ES-I3 (cell line): ENCODE data around the gene MPND.

Experiments
- H3K36me3 ChIP-seq: 2 replicates; pipeline ENCODE4 v1.6.1; 2013; ENCODE audit warnings: mild to moderate bottlenecking, low read length, control low read depth, moderate library complexity; ENCODE audit not compliant: insufficient read depth
- H3K4me1 ChIP-seq: 2 replicates; pipeline ENCODE4 v1.6.1; 2013; ENCODE audit warnings: mild to moderate bottlenecking, control low read depth, low read length; ENCODE audit not compliant: insufficient read depth
- H3K9ac ChIP-seq: 2 replicates; pipeline ENCODE4 v1.6.1; 2013; ENCODE audit warnings: low read depth, mild to moderate bottlenecking, low read length, moderate library complexity
- H3K9me3 ChIP-seq: 2 replicates; pipeline ENCODE4 v1.6.1; 2013; ENCODE audit warnings: mild to moderate bottlenecking, low read length, moderate library complexity; ENCODE audit not compliant: control insufficient read depth, insufficient read depth

Gene MPND

DNA sequence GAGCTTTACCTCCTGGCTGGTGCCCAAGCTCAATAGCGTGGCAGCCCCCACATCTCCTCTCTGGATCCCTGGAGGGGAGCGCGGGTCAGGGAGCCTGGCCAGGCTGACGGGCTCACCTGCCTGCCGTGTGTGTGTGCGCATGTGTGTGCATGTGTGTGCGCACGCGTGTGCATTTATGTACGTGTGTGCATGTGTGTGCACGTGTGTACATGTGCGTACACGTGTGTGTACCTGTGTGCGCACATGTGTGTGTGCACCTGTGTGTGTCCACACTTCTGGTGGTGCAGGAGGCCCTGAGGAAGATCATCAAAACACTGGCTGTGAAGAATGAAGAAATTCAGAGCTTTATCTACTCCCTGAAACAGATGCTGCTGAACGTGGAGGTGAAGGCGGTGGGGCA is 37.7 kb upstream of the MPND start:
- Histone ChIP-seq H3K36me3 (no peaks in the 10 kb centered on the region; the same call in 1 of the 2 replicates), H3K9me3 (no peaks in the 10 kb centered on the region), H3K9ac (no peak overlapping the region), H3K4me1 (peaks cover 8% of the 10 kb centered on the region; the same call in 1 of the 2 replicates)

DNA sequence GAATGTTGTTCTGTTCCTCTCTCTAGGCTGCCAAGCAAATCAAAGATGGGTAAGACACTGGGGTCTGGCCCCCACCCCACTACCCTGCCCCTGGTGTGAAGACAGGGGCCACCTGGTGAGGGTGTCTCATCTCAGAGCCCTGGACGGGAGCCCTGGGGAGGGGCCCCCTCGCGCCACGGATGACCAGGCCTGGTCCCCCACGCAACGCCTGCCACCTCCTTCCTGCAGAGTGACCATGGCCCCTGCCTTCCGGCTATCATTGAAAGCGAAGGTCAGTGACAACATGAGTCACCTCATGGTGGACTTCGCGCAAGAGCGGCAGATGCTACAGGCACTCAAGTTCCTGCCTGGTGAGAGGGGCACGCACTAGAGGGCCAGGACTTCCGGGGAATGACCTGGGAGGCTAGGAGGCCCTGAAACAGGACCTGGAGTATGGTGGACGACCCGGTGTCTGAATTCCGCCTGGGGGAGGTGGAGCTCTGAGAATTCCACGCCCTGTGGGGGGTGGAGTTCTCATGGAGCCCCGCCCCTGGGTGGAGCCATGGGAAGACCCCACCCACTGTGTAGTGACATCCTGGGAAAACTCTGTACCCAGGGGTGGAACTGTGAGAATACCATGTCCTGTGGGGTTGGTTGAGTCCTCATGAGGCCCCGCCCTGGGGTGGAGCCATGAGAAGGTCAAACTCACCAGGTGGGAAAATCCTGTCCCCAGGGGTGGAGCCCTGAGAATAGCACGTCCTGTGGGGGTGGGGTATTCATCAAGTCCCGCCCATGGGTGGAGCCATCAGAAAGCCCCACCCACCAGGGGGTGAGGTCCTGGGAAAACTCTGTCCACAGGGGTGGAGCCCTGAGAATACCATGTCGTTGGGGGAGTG is 32.9 kb upstream of the MPND start:
- Histone ChIP-seq H3K36me3 (no peaks in the 10 kb centered on the region; the same call in 1 of the 2 replicates), H3K4me1 (no peaks in the 10 kb centered on the region), H3K9ac (no peak overlapping the region), H3K9me3 (no peaks in the 10 kb centered on the region)

DNA sequence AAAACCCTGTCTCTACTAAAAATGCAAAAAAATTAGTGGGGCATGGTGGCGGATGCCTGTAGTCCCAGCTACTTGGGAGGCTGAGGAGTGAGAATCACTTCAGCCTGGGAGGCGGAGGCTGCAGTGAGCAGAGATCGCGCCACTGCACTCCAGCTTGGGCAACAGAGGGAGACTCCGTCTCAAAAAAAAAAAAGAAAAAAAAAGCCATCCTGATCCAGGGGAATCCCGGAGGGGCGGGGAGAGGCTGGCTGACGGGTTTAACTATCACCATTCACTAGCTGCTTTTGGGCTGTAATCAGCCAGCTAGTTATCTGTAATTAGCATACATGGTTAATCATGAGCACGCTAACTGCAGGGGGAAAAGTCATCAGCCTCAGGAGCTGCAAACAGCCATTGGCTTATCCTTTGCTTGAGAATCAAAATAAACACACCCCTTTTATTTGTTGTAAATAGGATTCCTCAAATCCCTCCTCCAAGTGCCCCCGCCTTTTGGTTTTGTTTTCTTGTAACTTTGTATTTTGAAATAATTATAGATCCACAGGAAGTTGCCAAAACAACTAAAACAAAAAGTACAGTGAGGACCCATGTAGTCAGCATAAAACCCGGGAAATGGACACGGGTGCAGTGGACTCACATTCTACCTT is 29.4 kb upstream of the MPND start:
- Histone ChIP-seq H3K9me3 (no peaks in the 10 kb centered on the region), H3K9ac (no peak overlapping the region), H3K4me1 (no peaks in the 10 kb centered on the region), H3K36me3 (no peaks in the 10 kb centered on the region)

DNA sequence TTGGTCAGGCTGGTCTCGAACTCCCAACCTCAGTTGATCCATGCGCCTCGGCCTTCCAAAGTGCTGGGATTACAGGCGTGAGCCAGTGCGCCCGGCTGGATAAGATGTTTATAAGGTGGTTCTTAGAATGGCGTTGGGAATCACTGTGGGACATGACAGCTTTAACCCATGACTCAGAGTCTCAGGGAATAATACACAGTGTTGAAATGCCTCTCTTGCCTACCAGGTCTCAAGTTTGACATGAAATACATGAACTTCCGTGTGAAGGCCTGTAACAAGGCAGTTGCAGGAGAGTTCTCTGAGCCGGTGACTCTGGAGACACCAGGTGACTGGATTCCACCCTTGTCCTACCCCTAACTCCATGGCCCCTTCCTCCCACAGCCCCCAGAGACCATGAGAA is 26.4 kb upstream of the MPND start:
- H3K9me3 ChIP-seq, result no peaks in the 10 kb centered on the region
- H3K36me3 ChIP-seq, result no peaks in the 10 kb centered on the region; the same call in 1 of the 2 replicates
- H3K4me1 ChIP-seq, result no peaks in the 10 kb centered on the region
- H3K9ac ChIP-seq, result no peak overlapping the region

DNA sequence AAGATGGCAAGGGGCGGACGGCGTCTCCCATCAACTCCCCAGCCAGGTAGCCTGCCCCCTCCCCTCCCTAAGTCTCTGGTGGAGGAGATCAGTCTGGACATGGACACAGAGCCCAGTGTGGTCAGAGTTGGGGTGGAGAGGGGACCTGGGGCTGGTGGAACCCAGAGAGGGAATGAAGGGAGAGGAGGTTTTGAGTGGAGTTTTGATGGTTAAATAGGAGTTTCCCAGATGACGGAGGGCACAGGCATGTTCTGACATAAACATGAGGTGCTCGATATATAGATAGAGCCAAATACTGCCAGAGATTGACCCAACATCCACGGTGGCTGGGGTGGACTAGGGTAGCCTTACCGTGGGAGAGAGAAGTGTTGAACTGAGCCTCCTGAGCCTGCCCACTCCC is 24.9 kb upstream of the MPND start:
- H3K9ac ChIP-seq, result no peak overlapping the region
- no peaks in the 10 kb centered on the region for H3K9me3 ChIP-seq
- H3K4me1 ChIP-seq, result no peaks in the 10 kb centered on the region
- no peaks in the 10 kb centered on the region; the same call in 1 of the 2 replicates for H3K36me3 ChIP-seq

DNA sequence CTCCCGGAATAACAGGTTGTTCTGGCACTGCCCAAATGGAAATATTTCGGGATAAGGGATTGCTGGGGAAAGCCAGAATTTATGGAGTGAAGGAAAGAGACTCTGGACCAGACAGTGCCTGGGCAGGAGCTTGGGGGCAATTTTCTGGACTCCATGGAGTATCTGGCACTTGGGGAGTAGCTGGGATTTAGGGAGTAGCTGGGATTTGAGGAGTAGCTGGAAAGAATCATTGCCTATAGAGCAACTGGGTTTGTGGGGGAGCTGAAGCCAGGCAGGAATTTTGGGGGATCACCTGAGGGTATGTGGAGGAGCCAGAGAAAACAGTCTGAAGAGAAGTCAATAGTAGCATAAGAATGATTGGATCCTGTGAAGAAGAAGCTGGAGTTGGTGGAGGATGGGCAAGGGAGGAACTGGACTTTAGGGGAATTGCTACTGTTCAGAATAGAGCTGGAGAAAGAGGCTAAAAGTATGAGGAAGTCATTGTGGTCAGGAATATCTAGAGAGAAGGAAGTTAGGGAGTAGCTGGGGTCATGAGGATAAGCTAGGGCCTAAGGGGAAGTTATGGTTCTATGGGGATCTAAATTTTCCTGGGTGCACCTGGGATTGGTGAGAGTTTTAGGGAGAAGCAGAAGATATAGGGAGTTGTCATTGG is 24.2 kb upstream of the MPND start:
- no peaks in the 10 kb centered on the region; the same call in 1 of the 2 replicates for H3K36me3 ChIP-seq
- no peaks in the 10 kb centered on the region for H3K9me3 ChIP-seq
- H3K4me1 ChIP-seq, result no peaks in the 10 kb centered on the region

DNA sequence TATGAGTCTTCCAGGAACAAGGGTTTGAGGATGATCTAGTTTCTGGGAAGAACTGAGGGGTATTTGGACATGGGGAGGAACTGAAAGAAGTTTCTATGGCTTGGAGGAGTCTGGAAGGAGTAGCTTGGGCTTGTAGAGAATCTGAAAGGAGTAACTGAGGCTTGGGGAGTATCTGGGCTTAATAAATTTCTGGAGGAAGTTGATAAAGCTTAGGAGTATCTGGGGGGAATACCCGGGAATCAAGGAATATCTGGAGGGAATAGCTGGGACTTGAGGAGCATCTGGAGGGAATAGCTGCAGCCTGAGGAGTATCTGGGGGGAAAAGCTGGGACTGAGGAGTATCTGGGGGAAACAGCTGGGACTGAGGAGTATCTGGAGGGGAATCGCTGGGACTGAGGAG is 22.9 kb upstream of the MPND start:
- no peaks in the 10 kb centered on the region for H3K4me1 ChIP-seq
- H3K9ac ChIP-seq, result no peak overlapping the region
- no peaks in the 10 kb centered on the region for H3K9me3 ChIP-seq
- H3K36me3 ChIP-seq, result no peaks in the 10 kb centered on the region; the same call in 1 of the 2 replicates

More for the DNA sequence above, 24.2 kb upstream of the MPND start:
- H3K9ac ChIP-seq, result no peak overlapping the region

DNA sequence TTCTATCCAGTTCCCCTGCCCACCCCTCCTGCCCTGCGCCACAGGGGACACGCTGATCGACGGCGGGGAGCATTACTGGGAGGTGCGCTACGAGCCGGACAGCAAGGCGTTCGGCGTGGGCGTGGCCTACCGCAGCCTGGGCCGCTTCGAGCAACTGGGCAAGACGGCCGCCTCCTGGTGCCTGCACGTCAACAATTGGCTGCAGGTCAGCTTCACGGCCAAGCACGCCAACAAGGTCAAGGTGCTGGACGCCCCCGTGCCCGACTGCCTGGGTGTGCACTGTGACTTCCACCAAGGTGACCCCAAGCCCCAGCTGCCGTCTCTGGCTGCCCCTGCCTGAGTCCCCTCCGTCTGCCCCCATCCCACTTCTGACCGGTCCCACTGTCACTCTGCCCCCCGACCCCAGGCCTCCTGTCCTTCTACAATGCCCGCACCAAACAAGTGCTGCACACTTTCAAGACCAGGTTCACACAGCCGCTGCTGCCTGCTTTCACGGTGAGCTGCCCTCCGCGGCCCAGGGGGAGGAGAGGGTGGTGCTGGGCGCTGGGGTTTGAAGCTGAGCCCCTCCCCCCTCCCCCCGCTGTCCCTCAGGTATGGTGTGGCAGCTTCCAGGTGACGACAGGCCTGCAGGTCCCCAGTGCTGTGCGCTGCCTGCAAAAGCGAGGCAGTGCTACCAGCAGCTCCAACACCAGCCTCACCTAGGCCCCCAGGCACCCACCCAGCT is 20.3 kb upstream of the MPND start:
- Histone ChIP-seq H3K4me1 (no peaks in the 10 kb centered on the region; the same call in 1 of the 2 replicates), H3K36me3 (no peaks in the 10 kb centered on the region; the same call in 1 of the 2 replicates), H3K9me3 (no peaks in the 10 kb centered on the region), H3K9ac (no peak overlapping the region)

DNA sequence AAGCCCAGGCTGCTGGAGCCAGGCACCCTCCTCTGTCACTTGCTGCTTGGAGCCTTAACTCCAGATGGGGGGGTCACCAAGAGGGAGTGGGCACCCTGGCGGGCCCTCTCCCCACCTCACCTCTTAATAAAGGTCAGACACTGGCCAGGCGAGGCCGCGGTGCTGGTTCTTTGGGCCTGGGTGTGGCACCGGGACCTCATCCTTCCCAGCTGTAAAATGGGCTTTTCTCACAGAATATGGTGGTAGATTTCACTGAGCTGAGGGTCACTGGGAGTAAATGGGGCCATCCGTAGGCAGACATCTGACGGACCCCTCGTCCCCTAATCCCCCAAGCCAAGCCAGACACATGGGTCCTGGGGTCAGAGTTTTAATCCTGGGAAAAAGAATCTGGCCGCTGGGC is 19.7 kb upstream of the MPND start:
- no peaks in the 10 kb centered on the region for H3K9me3 ChIP-seq
- H3K9ac ChIP-seq, result no peak overlapping the region
- H3K4me1 ChIP-seq, result no peaks in the 10 kb centered on the region; the same call in 1 of the 2 replicates
- H3K36me3 ChIP-seq, result no peaks in the 10 kb centered on the region; the same call in 1 of the 2 replicates

DNA sequence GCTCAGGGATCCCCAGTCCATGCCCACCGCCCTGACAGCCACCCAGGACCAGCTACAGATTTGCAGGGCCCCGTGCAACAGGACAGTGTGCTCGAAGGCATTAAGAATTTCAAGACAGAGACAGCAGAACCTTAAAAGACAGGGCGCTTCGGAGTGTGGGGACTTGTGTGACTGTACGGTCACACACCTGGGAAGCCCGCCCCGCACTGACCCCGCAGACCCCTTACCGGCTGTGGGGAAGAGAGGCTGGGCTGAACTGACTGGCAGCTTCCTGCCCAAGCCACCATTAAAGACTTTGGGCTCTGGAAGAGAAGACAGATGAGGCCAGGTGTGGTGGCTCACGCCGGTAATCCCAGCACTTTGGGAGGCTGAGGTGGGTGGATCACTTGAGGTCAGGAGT is 19.1 kb upstream of the MPND start:
- no peaks in the 10 kb centered on the region; the same call in 1 of the 2 replicates for H3K4me1 ChIP-seq
- H3K9me3 ChIP-seq, result no peaks in the 10 kb centered on the region
- H3K9ac ChIP-seq, result no peak overlapping the region
- H3K36me3 ChIP-seq, result no peaks in the 10 kb centered on the region; the same call in 1 of the 2 replicates

DNA sequence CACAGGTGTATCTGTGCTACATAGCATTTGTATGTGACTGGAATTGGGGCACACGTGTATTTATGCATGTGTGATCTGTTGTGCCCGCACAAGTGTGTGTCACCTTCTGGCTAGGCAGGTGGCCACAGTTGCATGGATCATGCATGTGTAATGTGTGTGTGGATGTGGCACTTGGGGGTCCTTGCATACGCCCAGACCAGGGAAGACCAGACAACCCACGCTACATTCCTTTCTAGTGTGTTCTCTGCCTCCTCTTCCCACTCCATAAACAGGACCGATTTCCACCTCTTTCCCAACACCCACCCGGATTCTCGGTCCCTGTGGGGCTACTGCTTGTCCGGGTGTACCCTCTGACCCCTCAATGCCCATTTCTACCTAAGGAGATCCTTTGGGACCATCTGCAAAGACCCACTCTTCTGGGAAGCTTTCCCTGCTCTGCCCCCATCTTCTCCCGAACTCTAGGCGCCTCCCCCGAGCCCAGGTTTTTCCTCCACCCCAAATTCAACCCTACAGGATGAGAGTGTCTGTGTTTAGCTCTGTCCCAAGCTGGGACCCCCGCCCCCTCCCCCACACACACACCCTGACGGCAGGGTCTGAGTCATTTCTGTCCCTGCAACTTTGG is 17.0 kb upstream of the MPND start:
- H3K36me3 ChIP-seq, result no peaks in the 10 kb centered on the region
- no peaks in the 10 kb centered on the region; the same call in 1 of the 2 replicates for H3K4me1 ChIP-seq
- no peaks in the 10 kb centered on the region for H3K9me3 ChIP-seq
- H3K9ac ChIP-seq, result peak overlapping the region; percentile 45; the same call in 1 of the 2 replicates

DNA sequence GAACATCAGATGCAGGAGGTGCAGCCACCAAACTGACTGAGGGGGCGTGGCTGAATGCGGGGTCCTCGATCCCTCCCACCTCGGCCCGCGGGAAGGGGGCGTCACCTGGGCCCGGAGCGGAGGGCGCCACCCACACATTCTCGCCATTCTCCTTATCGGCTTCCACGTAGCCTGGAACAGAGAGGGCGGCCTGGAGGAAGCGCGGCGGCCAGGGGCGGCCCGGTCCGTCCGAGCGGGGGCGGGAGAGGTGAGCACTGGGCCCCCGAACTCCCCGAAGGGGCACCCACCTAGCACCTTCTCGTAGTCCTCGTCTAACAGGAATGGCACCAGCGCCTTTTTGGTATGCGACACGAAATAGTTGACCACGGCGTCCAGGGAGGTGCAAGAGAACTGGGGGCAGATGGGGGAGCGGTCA is 16.5 kb upstream of the MPND start:
- Histone ChIP-seq H3K36me3 (no peaks in the 10 kb centered on the region), H3K4me1 (no peaks in the 10 kb centered on the region; the same call in 1 of the 2 replicates), H3K9me3 (no peaks in the 10 kb centered on the region), H3K9ac (peak overlapping the region; percentile 45; the same call in 1 of the 2 replicates)

DNA sequence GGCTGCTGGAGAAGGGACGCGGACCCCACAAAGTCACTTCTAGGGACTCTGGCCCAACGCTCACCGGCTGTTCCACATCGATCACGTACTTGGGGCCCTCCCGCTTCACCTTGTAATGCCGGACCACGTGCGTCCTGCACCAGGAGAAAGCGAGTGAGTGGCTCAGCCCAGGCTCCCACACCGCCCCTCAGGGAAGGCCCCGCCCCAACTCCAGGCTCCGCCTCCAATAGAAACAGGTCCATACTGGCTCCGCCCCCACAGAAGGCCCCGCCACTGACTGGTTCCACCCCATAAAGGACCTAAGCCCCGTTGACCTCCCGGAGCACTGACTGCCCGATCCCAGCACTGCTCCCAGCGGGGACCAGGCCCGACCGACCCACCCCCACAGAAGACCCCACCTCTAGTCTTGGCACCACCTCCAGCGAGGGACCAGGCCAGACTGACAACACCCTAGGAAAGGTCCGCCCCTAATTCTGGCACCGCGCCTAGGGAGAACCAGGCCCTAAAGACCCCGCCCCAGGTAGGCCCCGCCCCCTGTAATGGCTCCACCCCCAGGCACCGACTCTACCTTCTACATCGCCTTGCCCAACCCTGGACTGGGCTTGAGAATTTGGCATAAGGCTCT is 16.0 kb upstream of the MPND start:
- H3K36me3 ChIP-seq, result no peaks in the 10 kb centered on the region
- H3K9me3 ChIP-seq, result no peaks in the 10 kb centered on the region
- H3K4me1 ChIP-seq, result no peaks in the 10 kb centered on the region; the same call in 1 of the 2 replicates
- H3K9ac ChIP-seq, result peak overlapping the region; percentile 45; the same call in 1 of the 2 replicates
